ENCODE measurements around the gene DNAH8.

Gene DNAH8

DNA sequence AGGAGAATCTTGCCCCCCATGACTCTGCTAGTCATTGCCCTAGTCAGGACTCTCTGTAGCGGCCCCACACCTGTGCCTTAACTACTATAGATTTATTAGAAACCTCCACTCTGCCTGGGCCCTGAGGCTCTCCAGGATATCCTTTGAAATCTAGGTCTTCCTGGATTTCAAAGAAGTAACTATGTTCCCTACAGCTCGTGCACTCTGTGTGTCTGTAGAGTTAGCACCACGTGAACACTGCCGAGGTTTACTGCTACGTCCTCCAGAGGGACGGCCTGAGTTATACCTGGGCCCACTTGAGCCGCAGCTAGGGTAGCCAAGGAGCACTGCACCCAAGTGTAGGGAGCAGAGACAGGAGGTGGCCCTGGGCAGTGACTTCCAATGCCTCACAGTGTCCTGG is 353.3 kb downstream of the DNAH8 start:
- TF ChIP-seq, protein P1, sequence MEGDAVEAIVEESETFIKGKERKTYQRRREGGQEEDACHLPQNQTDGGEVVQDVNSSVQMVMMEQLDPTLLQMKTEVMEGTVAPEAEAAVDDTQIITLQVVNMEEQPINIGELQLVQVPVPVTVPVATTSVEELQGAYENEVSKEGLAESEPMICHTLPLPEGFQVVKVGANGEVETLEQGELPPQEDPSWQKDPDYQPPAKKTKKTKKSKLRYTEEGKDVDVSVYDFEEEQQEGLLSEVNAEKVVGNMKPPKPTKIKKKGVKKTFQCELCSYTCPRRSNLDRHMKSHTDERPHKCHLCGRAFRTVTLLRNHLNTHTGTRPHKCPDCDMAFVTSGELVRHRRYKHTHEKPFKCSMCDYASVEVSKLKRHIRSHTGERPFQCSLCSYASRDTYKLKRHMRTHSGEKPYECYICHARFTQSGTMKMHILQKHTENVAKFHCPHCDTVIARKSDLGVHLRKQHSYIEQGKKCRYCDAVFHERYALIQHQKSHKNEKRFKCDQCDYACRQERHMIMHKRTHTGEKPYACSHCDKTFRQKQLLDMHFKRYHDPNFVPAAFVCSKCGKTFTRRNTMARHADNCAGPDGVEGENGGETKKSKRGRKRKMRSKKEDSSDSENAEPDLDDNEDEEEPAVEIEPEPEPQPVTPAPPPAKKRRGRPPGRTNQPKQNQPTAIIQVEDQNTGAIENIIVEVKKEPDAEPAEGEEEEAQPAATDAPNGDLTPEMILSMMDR (IDR thresholded peaks at IDR 0.05; ENCODE audit: extremely low read depth, insufficient read depth, missing control alignments): no peak
- DNase-seq (ENCODE audit: low spot score): no peak
- in situ Hi-C loops (cut with MboI; ENCODE audit: low pct_unique_long_range_greater_than_20kb, low sequenced_read_pairs, unreplicated experiment): no loop called here

- in situ Hi-C loops (cut with MboI; ENCODE audit: low pct_unique_long_range_greater_than_20kb, low sequenced_read_pairs, unreplicated experiment): no loop called here
- TF ChIP-seq, protein P1 (IDR thresholded peaks at IDR 0.05; ENCODE audit: extremely low read depth, insufficient read depth, missing control alignments): no peak
- DNase-seq (ENCODE audit: low spot score): no peak
Measured at GRCh38 chr6:39072830-39073229, 357.7 kb downstream of the DNAH8 start.

GRCh38 chr6:39073471-39074355 is 358.6 kb downstream of the DNAH8 start:
- in situ Hi-C loops (cut with MboI; ENCODE audit: low pct_unique_long_range_greater_than_20kb, low sequenced_read_pairs, unreplicated experiment): no loop called here
- TF ChIP-seq, protein P1 (IDR thresholded peaks at IDR 0.05; ENCODE audit: extremely low read depth, insufficient read depth, missing control alignments): no peak
- no peak for DNase-seq (ENCODE audit: low spot score)

DNA sequence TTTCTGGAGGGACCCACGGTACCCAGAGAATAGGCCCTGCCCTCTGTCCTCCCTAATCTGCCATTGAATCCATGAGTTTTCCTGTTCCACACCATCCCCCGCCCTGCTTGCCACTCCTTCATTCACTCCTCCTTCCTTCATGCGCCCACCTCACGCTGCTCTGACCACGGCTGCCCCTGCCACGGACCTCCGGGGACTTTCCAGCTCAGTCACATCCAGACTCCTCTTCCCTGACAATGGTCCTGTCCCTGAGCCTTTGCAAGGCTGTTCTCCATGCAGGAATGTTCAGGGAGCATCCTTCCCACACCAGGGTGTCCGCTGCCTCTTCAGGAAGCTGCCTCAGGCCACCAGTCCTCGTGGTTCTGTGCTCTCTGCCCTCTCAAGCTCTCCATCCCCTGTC is 359.4 kb downstream of the DNAH8 start:
- TF ChIP-seq, protein P1 (IDR thresholded peaks at IDR 0.05; ENCODE audit: extremely low read depth, insufficient read depth, missing control alignments): no peak
- no peak for DNase-seq (ENCODE audit: low spot score)
- in situ Hi-C loops (cut with MboI; ENCODE audit: low pct_unique_long_range_greater_than_20kb, low sequenced_read_pairs, unreplicated experiment): no loop called here

DNA sequence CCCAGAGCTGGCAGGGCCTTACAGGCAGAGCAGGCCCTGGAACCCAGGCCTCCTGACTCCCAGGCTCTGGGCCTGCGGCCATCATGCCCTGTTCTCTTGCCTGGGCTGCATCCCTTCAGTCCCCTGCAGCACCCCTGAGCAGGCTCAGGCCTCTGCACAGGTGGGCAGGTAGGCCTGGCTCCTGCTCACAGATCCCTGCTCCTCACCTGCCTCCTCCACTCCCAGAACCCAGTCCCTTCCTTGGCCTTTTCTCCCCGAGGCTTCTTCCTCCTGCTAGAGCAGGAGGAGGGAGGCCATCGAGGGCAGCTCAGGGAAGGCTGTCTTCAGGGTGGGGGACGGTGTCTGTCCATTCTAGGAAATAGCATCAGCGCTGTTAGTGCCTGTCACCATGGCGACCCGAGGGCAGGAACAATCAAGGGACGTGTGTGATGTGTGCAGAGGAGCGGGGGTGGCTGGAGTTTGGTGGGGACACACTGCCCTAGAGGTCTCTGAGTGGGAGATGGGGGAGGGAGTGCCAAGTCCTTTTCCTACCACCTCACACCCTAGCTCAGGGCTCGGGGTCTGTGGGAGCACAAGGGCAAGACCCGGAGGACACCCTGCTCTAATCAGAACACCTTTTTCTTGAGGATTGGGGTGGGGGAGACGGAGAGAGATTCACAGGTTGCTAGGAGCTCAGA is 360.0 kb downstream of the DNAH8 start:
- no peak for DNase-seq (ENCODE audit: low spot score)
- in situ Hi-C loops (cut with MboI; ENCODE audit: low pct_unique_long_range_greater_than_20kb, low sequenced_read_pairs, unreplicated experiment): no loop called here
- TF ChIP-seq, protein P1 (IDR thresholded peaks at IDR 0.05; ENCODE audit: extremely low read depth, insufficient read depth, missing control alignments): no peak

- no peak for DNase-seq (ENCODE audit: low spot score)
- in situ Hi-C loops (cut with MboI; ENCODE audit: low pct_unique_long_range_greater_than_20kb, low sequenced_read_pairs, unreplicated experiment): no loop called here
- TF ChIP-seq, protein P1 (IDR thresholded peaks at IDR 0.05; ENCODE audit: extremely low read depth, insufficient read depth, missing control alignments): no peak
Measured at GRCh38 chr6:39075807-39076622, 360.9 kb downstream of the DNAH8 start.
